Activated CD8-positive, alpha-beta T cell treated with anti-CD3 and anti-CD28 coated beads for 36 hours (primary cell): ENCODE results near the gene PRKN. TPM values are rescaled to one million over a fixed set of nuclear protein-coding genes. Genes with fewer than 3 reads are reported as not detected.
"Not testable (repeated sequence)": the region's sequence is repeated elsewhere in the genome, so short reads cannot be mapped to it uniquely, and the experiment has no call there.

ENCODE experiments used
- ATAC-seq: fragments of 200-7000 bp; cut with Tn5 transposase; one replicate; pipeline ENCODE4 v1.10.0; 2021; ENCODE audit warnings: mild to moderate bottlenecking, moderate library complexity
- CTCF ChIA-PET: fragments of 350-600 bp; sonication (Branson Sonifier 250); formaldehyde crosslinking; loops from one replicate; lab custom pipeline; 2021; ENCODE audit warnings: antibody characterized with exemption; lab: Charles Lee
- POLR2A ChIA-PET: fragments of 350-600 bp; sonication (Branson Sonifier 250); formaldehyde crosslinking; loops from one replicate; lab custom pipeline; 2021; ENCODE audit warnings: antibody characterized with exemption; lab: Charles Lee
- DNase-seq: peaks from one replicate; pipeline ENCODE4 v3.0.0-alpha.2; 2020
- H3K27ac Mint-ChIP-seq: one replicate; pipeline ENCODE4 v1.8.0; 2021; ENCODE audit warnings: mild to moderate bottlenecking, mixed read lengths
- H3K27me3 Mint-ChIP-seq: one replicate; pipeline ENCODE4 v1.8.0; 2021; ENCODE audit warnings: mixed read lengths
- H3K36me3 Mint-ChIP-seq: one replicate; pipeline ENCODE4 v1.8.0; 2021; ENCODE audit warnings: low read depth, mixed read lengths
- H3K4me1 Mint-ChIP-seq: one replicate; pipeline ENCODE4 v1.8.0; 2021; ENCODE audit warnings: low read depth, mixed read lengths
- H3K4me3 Mint-ChIP-seq: one replicate; pipeline ENCODE4 v1.8.0; 2021; ENCODE audit warnings: mild to moderate bottlenecking, moderate library complexity, mixed read lengths
- H3K9me3 Mint-ChIP-seq: one replicate; pipeline ENCODE4 v1.8.0; 2021; ENCODE audit warnings: mixed read lengths
- intact Hi-C: fragments of 100-400 bp; cut with micrococcal nuclease; formaldehyde crosslinking; loops from one replicate; pipeline ENCODE4 v1.10.0; 2022
- total RNA-seq, 2 experiments: library from RNA; stranded (reverse); gene quantifications; one replicate each; pipeline ENCODE4 v1.2.3, GENCODE V29; 2021
- TF ChIP-seq, protein P1 (sequence below): fragments of 200-600 bp; IDR thresholded peaks from one replicate; pipeline ENCODE4 v1.8.0; 2022; ENCODE audit warnings: antibody characterized with exemption, mild to moderate bottlenecking

PRKN gene
- total RNA-seq, 2 experiments from 2014 or later, result 1.2 to 1.4 TPM

DNA sequence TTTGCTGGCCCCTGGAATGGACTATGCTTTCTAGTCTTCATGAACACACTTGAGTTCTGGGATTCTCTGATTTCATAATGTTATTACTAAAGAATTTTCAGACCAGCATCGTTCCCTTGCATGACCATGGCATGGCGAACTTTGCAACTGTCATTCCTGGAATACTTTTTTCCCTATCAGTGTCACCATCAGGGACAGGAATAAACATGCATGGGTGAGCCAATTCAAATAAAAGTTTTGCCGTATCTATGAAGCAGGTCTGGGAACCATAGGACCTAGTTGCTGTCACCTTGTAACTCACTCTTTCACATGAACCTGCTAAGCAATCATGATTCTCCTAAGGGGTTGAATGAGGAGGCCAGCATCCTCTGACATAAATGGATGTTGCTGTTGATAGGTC, 1385.5 kb downstream of the PRKN start:
- Mint-ChIP-seq H3K36me3 (no peaks in the 10 kb centered on the region), H3K4me1 (no peaks in the 10 kb centered on the region), H3K9me3 (no peaks in the 10 kb centered on the region), H3K27ac (no peak overlapping the region), H3K4me3 (no peak overlapping the region), H3K27me3 (no peaks in the 10 kb centered on the region)
- TF ChIP-seq, protein P1, sequence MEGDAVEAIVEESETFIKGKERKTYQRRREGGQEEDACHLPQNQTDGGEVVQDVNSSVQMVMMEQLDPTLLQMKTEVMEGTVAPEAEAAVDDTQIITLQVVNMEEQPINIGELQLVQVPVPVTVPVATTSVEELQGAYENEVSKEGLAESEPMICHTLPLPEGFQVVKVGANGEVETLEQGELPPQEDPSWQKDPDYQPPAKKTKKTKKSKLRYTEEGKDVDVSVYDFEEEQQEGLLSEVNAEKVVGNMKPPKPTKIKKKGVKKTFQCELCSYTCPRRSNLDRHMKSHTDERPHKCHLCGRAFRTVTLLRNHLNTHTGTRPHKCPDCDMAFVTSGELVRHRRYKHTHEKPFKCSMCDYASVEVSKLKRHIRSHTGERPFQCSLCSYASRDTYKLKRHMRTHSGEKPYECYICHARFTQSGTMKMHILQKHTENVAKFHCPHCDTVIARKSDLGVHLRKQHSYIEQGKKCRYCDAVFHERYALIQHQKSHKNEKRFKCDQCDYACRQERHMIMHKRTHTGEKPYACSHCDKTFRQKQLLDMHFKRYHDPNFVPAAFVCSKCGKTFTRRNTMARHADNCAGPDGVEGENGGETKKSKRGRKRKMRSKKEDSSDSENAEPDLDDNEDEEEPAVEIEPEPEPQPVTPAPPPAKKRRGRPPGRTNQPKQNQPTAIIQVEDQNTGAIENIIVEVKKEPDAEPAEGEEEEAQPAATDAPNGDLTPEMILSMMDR, result no peak
- ATAC-seq (no peak), DNase-seq (no peak)
- intact Hi-C loops, result no loop called here
- POLR2A ChIA-PET, result no interaction called here
- CTCF ChIA-PET, result no interaction called here

DNA sequence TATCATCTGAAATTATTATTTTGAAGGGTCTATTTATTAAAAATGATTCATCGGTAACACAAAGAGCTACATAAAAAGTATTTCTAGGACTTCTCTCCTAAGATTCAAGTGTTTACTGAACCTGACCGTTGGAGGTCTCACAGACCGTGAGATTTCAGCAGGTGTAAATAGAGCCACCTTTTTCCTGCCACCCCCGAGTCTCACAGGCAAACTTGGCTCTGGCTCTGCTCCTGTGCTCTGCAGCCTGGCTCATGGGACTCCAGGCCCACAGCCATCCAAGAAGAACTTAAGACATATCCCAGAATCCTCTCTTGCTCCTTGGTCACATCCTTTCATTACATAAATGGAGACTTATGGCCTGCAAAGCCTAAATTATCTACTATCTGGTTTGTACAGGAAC, 1385.9 kb downstream of the PRKN start:
- Mint-ChIP-seq H3K27me3 (no peaks in the 10 kb centered on the region), H3K9me3 (no peaks in the 10 kb centered on the region), H3K4me3 (no peak overlapping the region), H3K36me3 (no peaks in the 10 kb centered on the region), H3K27ac (no peak overlapping the region), H3K4me1 (no peaks in the 10 kb centered on the region)
- DNase-seq, result no peak
- intact Hi-C loops, result no loop called here
- no peak for ATAC-seq
- POLR2A ChIA-PET, result no interaction called here
- CTCF ChIA-PET, result no interaction called here
- TF ChIP-seq, protein P1, result no peak

DNA sequence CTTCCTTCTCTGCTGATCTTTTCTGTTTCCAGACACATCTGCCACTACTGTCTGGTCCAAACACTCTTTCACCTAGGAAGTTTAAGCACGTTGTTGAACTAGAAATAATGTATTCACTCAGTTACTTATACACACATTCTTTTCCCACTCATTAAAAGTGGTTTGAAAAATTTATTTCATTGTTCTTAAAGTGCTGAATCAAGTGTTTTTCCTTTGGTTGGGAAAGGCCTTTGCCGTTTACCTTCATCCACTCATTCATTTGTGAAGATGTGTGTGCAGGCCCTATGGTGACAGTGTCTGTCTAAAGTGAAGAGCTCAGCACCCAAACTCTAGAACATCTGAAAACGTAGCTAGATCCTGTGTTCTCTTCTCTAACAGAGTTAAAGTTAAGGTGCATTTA, 1389.6 kb downstream of the PRKN start:
- no peak for ATAC-seq
- CTCF ChIA-PET, result no interaction called here
- intact Hi-C loops, result no loop called here
- TF ChIP-seq, protein P1, result no peak
- H3K9me3 Mint-ChIP-seq, result no peaks in the 10 kb centered on the region
- H3K4me1 Mint-ChIP-seq, result no peaks in the 10 kb centered on the region
- H3K27me3 Mint-ChIP-seq, result peaks cover 2% of the 10 kb centered on the region
- H3K36me3 Mint-ChIP-seq, result no peaks in the 10 kb centered on the region
- DNase-seq, result no peak
- no peak overlapping the region for H3K4me3 Mint-ChIP-seq
- no peak overlapping the region for H3K27ac Mint-ChIP-seq
- POLR2A ChIA-PET, result no interaction called here

DNA sequence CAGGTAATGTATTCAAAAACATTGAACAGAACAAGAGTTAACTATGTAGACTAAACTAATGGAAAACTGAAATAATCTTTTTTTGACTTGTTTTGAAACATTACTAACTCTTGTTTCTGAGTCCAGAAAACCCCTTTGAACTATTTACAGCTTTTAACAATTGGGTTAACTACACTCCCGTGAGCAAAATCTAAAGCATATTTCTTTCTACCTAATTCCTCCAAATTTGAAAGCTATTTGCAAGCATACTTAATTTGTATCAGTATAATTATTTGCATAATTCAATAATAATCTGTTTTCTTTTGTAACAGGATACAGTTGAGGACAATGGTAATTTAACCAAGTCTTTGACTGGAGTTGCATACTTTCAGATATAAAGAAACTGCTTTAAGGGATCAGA, 1391.1 kb downstream of the PRKN start:
- no peaks in the 10 kb centered on the region for H3K9me3 Mint-ChIP-seq
- no peak for ATAC-seq
- no peaks in the 10 kb centered on the region for H3K36me3 Mint-ChIP-seq
- ChIA-PET CTCF (interaction anchor here (1.5 kb wide), 1 partner anchor 407 kb away, joined by 3 read pairs; no protein-coding TSS in a partner anchor), POLR2A (no interaction called here)
- DNase-seq, result no peak
- H3K4me3 Mint-ChIP-seq, result no peak overlapping the region
- TF ChIP-seq, protein P1, result no peak
- H3K4me1 Mint-ChIP-seq, result no peaks in the 10 kb centered on the region
- H3K27me3 Mint-ChIP-seq, result peaks cover 2% of the 10 kb centered on the region
- H3K27ac Mint-ChIP-seq, result no peak overlapping the region
- intact Hi-C loops, result no loop called here

DNA sequence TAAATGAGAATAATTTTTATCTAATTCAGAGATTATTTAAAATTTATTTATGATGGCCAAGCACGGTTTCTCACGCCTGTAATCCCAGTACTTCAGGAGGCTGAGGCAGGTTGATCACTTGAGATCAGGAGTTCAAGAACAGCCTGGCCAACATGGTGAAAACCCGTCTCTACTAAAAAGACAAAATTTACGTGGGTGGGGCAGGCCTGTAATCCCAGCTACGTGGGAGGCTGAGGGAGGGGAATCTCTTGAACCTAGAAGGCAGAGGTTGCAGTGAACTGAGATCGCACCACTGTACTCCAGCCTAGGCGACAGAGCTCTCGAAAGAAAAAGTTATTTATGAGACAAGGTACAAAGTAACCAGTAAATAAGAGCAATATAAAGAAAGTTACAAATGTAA, 1394.2 kb downstream of the PRKN start:
- intact Hi-C loops, result no loop called here
- no peak overlapping the region for H3K27ac Mint-ChIP-seq
- ChIA-PET POLR2A (no interaction called here), CTCF (no interaction called here)
- TF ChIP-seq, protein P1, result no peak
- ATAC-seq, result no peak
- peaks cover 2% of the 10 kb centered on the region for H3K27me3 Mint-ChIP-seq
- no peak for DNase-seq
- no peaks in the 10 kb centered on the region for H3K4me1 Mint-ChIP-seq
- no peaks in the 10 kb centered on the region for H3K36me3 Mint-ChIP-seq
- H3K4me3 Mint-ChIP-seq, result no peak overlapping the region
- H3K9me3 Mint-ChIP-seq, result no peaks in the 10 kb centered on the region

DNA sequence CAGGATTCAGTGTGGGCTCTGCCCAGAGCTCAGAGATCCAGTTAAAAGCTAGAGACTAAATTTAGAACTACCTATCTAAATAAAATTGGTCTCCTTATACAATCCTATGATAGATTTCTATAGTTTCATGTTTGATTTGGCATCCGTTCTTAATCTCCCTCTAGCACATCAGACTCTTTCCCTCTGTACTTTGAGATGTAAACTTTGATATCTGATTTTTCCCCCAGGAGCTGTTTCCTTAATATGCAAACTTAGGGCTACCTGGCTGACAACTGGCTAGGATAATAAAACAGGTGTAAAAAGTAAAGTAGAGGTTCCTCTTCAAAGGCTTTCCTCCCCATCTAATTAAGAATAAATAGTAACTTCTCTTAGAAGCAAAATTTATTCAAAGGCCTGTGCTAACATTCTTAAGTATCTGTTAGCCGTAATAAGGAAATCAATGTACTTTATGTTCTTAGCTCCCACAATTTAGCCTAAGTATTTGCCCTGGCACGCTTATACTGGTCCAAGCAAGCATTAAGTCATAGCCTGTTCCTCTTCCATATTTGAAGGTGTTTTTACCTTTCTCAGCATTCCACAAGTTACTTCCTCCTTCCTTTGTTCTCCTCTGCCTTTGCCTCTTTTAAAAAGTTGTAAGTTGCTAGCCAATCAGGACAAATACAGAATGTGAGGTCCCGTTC, 1396.0 kb downstream of the PRKN start:
- ATAC-seq, POLR2A ChIA-PET, H3K27ac Mint-ChIP-seq, H3K27me3 Mint-ChIP-seq, DNase-seq, H3K36me3 Mint-ChIP-seq, H3K4me3 Mint-ChIP-seq, H3K4me1 Mint-ChIP-seq, intact Hi-C loops, H3K9me3 Mint-ChIP-seq, CTCF ChIA-PET: not testable (repeated sequence)
